Heart right ventricle (tissue), 16 donors: Measurements from ENCODE around the gene IKZF3. TPM values are rescaled to one million over a fixed set of nuclear protein-coding genes. Genes with fewer than 3 reads are reported as not detected.

Source experiments
- ATAC-seq, 8 donors: fragments of 200-7000 bp; cut with Tn5 transposase; one replicate each; pipeline ENCODE4 v1.9.1; 2020; ENCODE audit warnings: mild to moderate bottlenecking in 8 of 8, moderate library complexity in 8 of 8, moderate number of reproducible peaks in 1 of 8
- DNase-seq, 2 donors: peaks; one replicate each; pipeline ENCODE4 v3.0.0-alpha.2; 2020
- H3K27ac ChIP-seq, 10 donors: fragments of 200-600 bp; sonication (generic) in 2 of 10; one replicate each; pipeline versions ENCODE4 v1.5.0 to v1.8.0; 2020 to 2022; ENCODE audit warnings: mild to moderate bottlenecking in 3 of 10
- H3K27me3 ChIP-seq, 7 donors: fragments of 200-600 bp; one replicate each; pipeline ENCODE4 v1.8.0; 2021 to 2022; ENCODE audit warnings: mild to moderate bottlenecking in 2 of 7
- H3K36me3 ChIP-seq, 9 donors: fragments of 200-600 bp; sonication (generic) in 1 of 9; one replicate each; pipeline versions ENCODE4 v1.5.0 to v1.8.0; 2020 to 2022; ENCODE audit warnings: mild to moderate bottlenecking in 2 of 9
- H3K4me1 ChIP-seq, 9 donors: fragments of 200-600 bp; sonication (generic) in 1 of 9; one replicate each; pipeline versions ENCODE4 v1.5.0 to v1.8.0; 2020 to 2022; ENCODE audit warnings: mild to moderate bottlenecking in 4 of 9
- H3K4me3 ChIP-seq, 10 donors: fragments of 200-600 bp; sonication (generic) in 2 of 10; one replicate each; pipeline versions ENCODE4 v1.5.0 to v1.8.0; 2020 to 2022; ENCODE audit warnings: mild to moderate bottlenecking in 7 of 10, moderate library complexity in 2 of 10
- H3K9me3 ChIP-seq, 11 donors: fragments of 200-600 bp in 10 of 11; sonication (generic) in 2 of 11; one replicate each; pipeline versions ENCODE4 v1.5.0 to v1.8.0; 2013 to 2022; ENCODE audit warnings: mild to moderate bottlenecking in 2 of 11, control low read depth in 1 of 11, moderate library complexity in 1 of 11
- WGBS, 2 donors: extraction: QIAGEN DNeasy Blood & Tissue Kit; methylation state at CpG; one replicate each; pipeline ENCODE4 v1.1.7; 2013; ENCODE audit warnings: inconsistent platforms in 1 of 2; 5-methylcytosine and 5-hydroxymethylcytosine counted together
- intact Hi-C, 10 donors: fragments of 100-400 bp; cut with DNase I; formaldehyde crosslinking; loops; one replicate each; pipeline versions ENCODE4 v1.11.1 to v1.14.2; 2022
- polyA plus RNA-seq, 2 donors: library from polyadenylated mRNA; stranded (reverse); fragments of 200-250 nt; gene quantifications; one replicate each; pipeline ENCODE4 v1.2.3, GENCODE V29; 2013
- total RNA-seq, 10 donors: library from RNA; stranded (reverse); fragmentation: NEBNext Ultra II Directional in 3 of 10; extraction: Animal tissue kit (Norgen Biotek cat#: 25700) in 3 of 10; gene quantifications; one replicate each; pipeline versions ENCODE4 v1.2.1 to v1.2.4, GENCODE V29; 2021 to 2023
- TF ChIP-seq, protein P1 (sequence below), 9 donors: fragments of 200-600 bp; sonication (generic) in 2 of 9; IDR thresholded peaks; one replicate each; pipeline versions ENCODE4 v1.5.0 to v1.8.0; 2021 to 2022; ENCODE audit warnings: antibody characterized with exemption in 9 of 9, mild to moderate bottlenecking in 5 of 9, moderate library complexity in 1 of 9
- donor health status: Arrhythmogenic right ventricular cardiomyopathy.
- donor health status: ischemic (EF 13 %, LVEDD 7.1; RV severe dilation, severe dysfunction).
- donor health status: healthy with polysubstance abuse.
- donor health status: DM: no; HTN: yes; CAD: no.
- donor health status: DM: no; HTN: no; CAD: no.
- donor health status: ischemic (EF 25% LVEDD 6.9; RV normal size, moderate dysfunction).
- donor health status: ischemic (EF 25% LVEDD 5.7; RV mildly dilated, moderate dysfunction).
- donor health status: healthy.
- donor health status: DM: yes; HTN: yes; CAD: no.
- donor health status: Ischemic cardiomyopathy.
- donor health status: ischemic (EF 35%, LVEDD 5.7; RV mildly dilated, moderate dysfunction).
- donor health status: nonischemic (EF 11% LVEDD 7.7; RV severe dilation, severe dysfunction).
- donor health status: DM: yes; HTN: yes; CAD: no.
- donor health status: PGD.
- donor health status: ischemic (EF 29% LVEDD 5.4; RV normal size, mild dysfunction).
- donor health status: nonischemic (EF 23%, LVEDD 6.1; RV moderate dilation, normal function).

IKZF3 gene
- total and polyA plus RNA-seq, 12 donors = 0.06 to 5.0 (median 0.26) TPM

DNA sequence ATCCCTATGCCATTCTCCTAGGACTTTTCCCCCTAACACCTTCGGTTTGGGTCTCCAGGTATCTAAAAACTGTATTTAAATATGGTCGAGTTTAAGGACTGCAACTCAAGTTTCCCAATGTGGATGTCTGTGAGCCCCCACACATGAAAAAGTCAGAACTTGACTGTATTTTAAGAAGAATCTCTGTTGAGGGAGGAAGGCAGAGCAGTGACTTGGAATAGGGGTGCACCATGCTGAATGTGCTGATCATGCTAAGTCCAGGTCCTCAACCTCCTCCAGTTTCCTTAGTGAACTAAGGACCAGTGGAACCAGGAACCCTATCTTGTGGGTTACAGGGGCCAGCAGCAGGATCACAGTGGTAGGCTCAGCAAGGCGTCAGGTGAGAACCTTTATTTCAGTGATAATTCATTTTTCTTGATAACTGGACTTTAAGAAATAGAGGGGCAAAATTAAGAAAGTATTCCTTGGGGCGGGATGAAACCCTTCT is 106.9 kb downstream of the IKZF3 start:
- Histone ChIP-seq H3K4me3 (no peak overlapping the region), H3K36me3 (no peaks in the 10 kb centered on the region), H3K27me3 (peaks cover 0 to 22% (median 6%) of the 10 kb centered on the region in 7 donors), H3K4me1 (peaks cover 4 to 55% (median 19%) of the 10 kb centered on the region in 9 donors), H3K27ac (peak overlapping the region in 1 of 10 donors; percentile 45), H3K9me3 (no peaks in the 10 kb centered on the region)
- intact Hi-C loops = loop anchor here in 5 of 10 donors (10.0 kb wide), 3 partner anchors 198 to 212 kb away; no protein-coding TSS in a partner anchor
- WGBS, 2 donors = 84 to 86% methylated on average over 4 of the region's 4 CpGs
- ATAC-seq (no peak), DNase-seq (no peak)
- TF ChIP-seq, protein P1, sequence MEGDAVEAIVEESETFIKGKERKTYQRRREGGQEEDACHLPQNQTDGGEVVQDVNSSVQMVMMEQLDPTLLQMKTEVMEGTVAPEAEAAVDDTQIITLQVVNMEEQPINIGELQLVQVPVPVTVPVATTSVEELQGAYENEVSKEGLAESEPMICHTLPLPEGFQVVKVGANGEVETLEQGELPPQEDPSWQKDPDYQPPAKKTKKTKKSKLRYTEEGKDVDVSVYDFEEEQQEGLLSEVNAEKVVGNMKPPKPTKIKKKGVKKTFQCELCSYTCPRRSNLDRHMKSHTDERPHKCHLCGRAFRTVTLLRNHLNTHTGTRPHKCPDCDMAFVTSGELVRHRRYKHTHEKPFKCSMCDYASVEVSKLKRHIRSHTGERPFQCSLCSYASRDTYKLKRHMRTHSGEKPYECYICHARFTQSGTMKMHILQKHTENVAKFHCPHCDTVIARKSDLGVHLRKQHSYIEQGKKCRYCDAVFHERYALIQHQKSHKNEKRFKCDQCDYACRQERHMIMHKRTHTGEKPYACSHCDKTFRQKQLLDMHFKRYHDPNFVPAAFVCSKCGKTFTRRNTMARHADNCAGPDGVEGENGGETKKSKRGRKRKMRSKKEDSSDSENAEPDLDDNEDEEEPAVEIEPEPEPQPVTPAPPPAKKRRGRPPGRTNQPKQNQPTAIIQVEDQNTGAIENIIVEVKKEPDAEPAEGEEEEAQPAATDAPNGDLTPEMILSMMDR (IDR thresholded peaks at IDR 0.05) = no peak

DNA sequence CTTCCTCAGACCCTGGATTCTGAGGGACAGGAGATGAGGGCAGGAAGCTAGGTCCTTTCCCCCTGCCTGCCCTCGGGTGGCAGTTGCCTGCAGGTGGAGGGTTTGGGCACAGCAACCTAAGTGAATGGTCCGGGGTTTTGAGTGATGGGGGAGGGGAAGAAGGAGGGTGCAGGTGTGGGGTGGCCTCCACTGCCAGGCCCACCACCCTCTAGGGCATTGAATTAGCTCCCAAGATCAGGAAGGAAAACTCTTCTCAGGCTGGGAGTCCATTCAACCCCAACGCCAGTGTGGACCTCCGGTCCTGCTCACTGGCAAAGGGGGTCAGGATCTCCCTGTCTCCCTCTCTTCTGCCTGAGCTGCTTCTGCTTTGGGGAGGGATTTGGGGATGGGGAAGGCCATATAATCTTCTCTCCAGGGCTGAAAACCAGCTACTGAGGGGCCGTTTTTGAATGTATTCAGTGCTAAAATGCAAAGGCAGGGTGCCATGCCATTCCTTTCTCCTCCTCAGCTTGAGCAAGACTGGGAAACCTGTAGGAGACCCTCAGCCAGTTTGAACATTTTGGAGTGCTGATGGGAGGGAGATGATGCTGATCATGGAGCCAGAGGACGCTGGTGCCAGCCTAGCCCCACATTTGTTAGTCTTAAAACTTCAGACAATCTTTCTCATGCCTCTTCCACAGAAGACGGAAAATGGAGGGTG is 107.6 kb downstream of the IKZF3 start:
- Histone ChIP-seq H3K36me3 (no peaks in the 10 kb centered on the region), H3K4me3 (no peak overlapping the region), H3K27ac (peak overlapping the region in 1 of 10 donors; percentile 98), H3K9me3 (no peaks in the 10 kb centered on the region), H3K4me1 (peaks cover 4 to 55% (median 21%) of the 10 kb centered on the region in 9 donors), H3K27me3 (peaks cover 0 to 17% (median 4%) of the 10 kb centered on the region in 7 donors)
- intact Hi-C loops = loop anchor here in 5 of 10 donors (10.0 kb wide), 3 partner anchors 198 to 212 kb away; no protein-coding TSS in a partner anchor
- ATAC-seq (no peak), DNase-seq (no peak)
- WGBS, 2 donors = 60 to 62% methylated on average over 7 of the region's 7 CpGs
- TF ChIP-seq, protein P1 (IDR thresholded peaks at IDR 0.05) = no peak

DNA sequence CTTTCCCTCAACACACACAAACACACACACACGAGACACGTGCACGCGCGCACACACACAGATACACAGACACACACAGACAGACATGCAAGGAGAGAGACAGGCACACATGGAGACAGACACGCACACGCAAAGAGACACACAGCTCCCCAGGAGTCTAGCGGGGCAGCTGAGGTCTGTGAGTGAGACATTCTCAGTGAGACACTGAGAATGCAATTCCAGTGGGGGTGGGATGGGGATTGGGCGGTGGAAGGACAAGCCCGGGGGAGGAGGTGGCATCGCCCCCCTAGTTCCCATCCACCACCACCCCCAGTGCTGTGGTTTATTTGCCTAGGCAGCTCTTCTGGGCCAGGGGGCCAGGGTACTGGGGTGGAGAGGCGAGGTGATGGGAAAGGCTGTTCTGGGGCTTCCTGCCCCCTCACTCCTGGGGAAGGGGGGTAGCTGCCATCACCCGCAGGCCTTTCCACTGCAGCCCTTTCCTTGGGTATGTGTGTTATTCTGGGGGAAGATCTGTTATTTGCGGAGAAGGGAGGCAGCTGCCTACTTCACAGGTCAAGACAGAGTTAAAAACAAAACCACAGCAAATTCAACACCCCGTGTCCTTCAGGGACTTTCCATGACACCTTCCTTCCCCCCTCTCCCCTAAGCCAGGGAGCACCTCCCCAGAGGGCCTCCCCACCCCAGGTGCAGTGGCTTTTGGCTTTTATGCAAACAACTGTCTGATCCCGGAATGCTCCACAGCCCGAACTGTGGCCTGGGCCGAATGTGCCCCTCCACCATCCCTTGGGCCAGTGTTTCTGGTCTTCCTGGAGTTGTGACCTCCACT is 108.3 kb downstream of the IKZF3 start:
- Histone ChIP-seq H3K27me3 (peaks cover 0 to 10% (median 0%) of the 10 kb centered on the region in 7 donors), H3K27ac (peak overlapping the region in 8 of 10 donors; percentile 91 to 99 (median 96)), H3K9me3 (no peaks in the 10 kb centered on the region), H3K4me3 (peak overlapping the region in 1 of 10 donors; percentile 95), H3K36me3 (no peaks in the 10 kb centered on the region), H3K4me1 (peaks cover 4 to 55% (median 21%) of the 10 kb centered on the region in 9 donors)
- DNase-seq (no peak), ATAC-seq (no peak)
- TF ChIP-seq, protein P1 (IDR thresholded peaks at IDR 0.05) = no peak
- intact Hi-C loops = loop anchor here in 6 of 10 donors (2.0 to 10.0 kb wide), 4 partner anchors 133 to 211 kb away; no protein-coding TSS in a partner anchor
- 68% methylated on average over 18 of the region's 18 CpGs for WGBS, 2 donors
